IMR-90 (cell line): ENCODE results near the gene MAP2K2. TPM values are rescaled to one million over a fixed set of nuclear protein-coding genes. Genes with fewer than 3 reads are reported as not detected.
A peak's percentile ranks its signal among the peaks of the same experiment; 100 is the strongest.

Experiments used
- ATAC-seq: fragments of 200-7000 bp; cut with Tn5 transposase; 2 replicates; pipeline ENCODE4 v1.9.1; 2020; ENCODE audit warnings: low read depth, mild to moderate bottlenecking, moderate library complexity
- BruUV-seq: library from RNA; stranded (reverse); fragments of 400-500 nt; replicated peaks from 2 replicates; lab custom pipeline; 2021; lab: Mats Ljungman, UMichigan
- CTCF ChIA-PET: fragments of 300-600 bp; formaldehyde crosslinking; extraction: SDS; loops from one replicate; lab custom pipeline; 2021; ENCODE audit warnings: antibody characterized with exemption; lab: Yijun Ruan, JAX
- POLR2A ChIA-PET: fragments of 300-600 bp; sonication (Branson Sonifier 250); formaldehyde crosslinking; loops from one replicate; lab custom pipeline; 2022; ENCODE audit warnings: antibody characterized with exemption; ENCODE audit not compliant: unreplicated experiment; lab: Charles Lee
- DNase-seq: peaks from one replicate; pipeline ENCODE4 v3.0.0; 2013
- H2AFZ ChIP-seq: replicated peaks from 2 replicates; pipeline ENCODE3; 2013; ENCODE audit warnings: low read length, mild to moderate bottlenecking; ENCODE audit not compliant: poor library complexity
- H2AK5ac ChIP-seq: 2 replicates; pipeline ENCODE4 v1.6.1; 2013; ENCODE audit warnings: low read depth, low read length, inconsistent platforms
- H2AK9ac ChIP-seq: replicated peaks from 2 replicates; pipeline ENCODE3; 2013; ENCODE audit warnings: mild to moderate bottlenecking, low read depth, low read length, moderate library complexity; ENCODE audit not compliant: poor library complexity
- H2BK120ac ChIP-seq: 2 replicates; pipeline ENCODE4 v1.6.1; 2013; ENCODE audit warnings: low read depth, low read length, inconsistent platforms
- H2BK15ac ChIP-seq: 3 replicates; pipeline ENCODE4 v1.6.1; 2013; ENCODE audit warnings: low read depth, low read length, inconsistent platforms
- H2BK20ac ChIP-seq: 2 replicates; pipeline ENCODE4 v1.6.1; 2013; ENCODE audit warnings: low read depth, mild to moderate bottlenecking, inconsistent platforms, low read length, moderate library complexity
- H2BK5ac ChIP-seq: 2 replicates; pipeline ENCODE4 v1.6.1; 2013; ENCODE audit warnings: mild to moderate bottlenecking, low read depth, low read length, inconsistent platforms; ENCODE audit not compliant: poor library complexity, severe bottlenecking
- H3K14ac ChIP-seq: replicated peaks from 2 replicates; pipeline ENCODE4 v1.6.1; 2013; ENCODE audit warnings: low read depth, low read length, inconsistent platforms
- H3K18ac ChIP-seq: 2 replicates; pipeline ENCODE4 v1.6.1; 2013; ENCODE audit warnings: low read depth, low read length, control low read depth
- H3K23ac ChIP-seq: 2 replicates; pipeline ENCODE4 v1.6.1; 2013; ENCODE audit warnings: low read depth, low read length, inconsistent platforms
- H3K27ac ChIP-seq: 2 replicates; pipeline ENCODE4 v1.5.1; 2013; ENCODE audit warnings: mild to moderate bottlenecking, control low read depth, low read length; ENCODE audit not compliant: insufficient read depth
- H3K27me3 ChIP-seq: 2 replicates; pipeline ENCODE4 v1.6.1; 2013; ENCODE audit warnings: low read length; ENCODE audit not compliant: control insufficient read depth, insufficient read depth
- H3K36me3 ChIP-seq: 2 replicates; pipeline ENCODE4 v1.6.1; 2013; ENCODE audit warnings: low read length, mixed read lengths; ENCODE audit not compliant: control insufficient read depth, insufficient read depth
- H3K4ac ChIP-seq: 2 replicates; pipeline ENCODE4 v1.6.1; 2013; ENCODE audit warnings: low read depth, low read length, inconsistent platforms
- H3K4me1 ChIP-seq: 2 replicates; pipeline ENCODE4 v1.6.1; 2013; ENCODE audit warnings: low read length, mixed read lengths; ENCODE audit not compliant: control insufficient read depth, insufficient read depth
- H3K4me2 ChIP-seq: 2 replicates; pipeline ENCODE4 v1.6.1; 2013; ENCODE audit warnings: low read depth, mild to moderate bottlenecking, control low read depth, low read length, moderate library complexity
- H3K4me3 ChIP-seq: 2 replicates; pipeline ENCODE4 v1.5.1; 2013; ENCODE audit warnings: low read depth, mild to moderate bottlenecking, control low read depth, low read length, moderate library complexity; ENCODE audit not compliant: insufficient read depth
- H3K56ac ChIP-seq: 2 replicates; pipeline ENCODE4 v1.6.1; 2013; ENCODE audit warnings: low read length, inconsistent platforms; ENCODE audit not compliant: insufficient read depth; ENCODE audit errors: extremely low read depth
- H3K79me1 ChIP-seq, 2 experiments: 2 replicates each; pipeline ENCODE4 v1.6.1; 2013; ENCODE audit warnings: low read length in 2 of 2, inconsistent platforms in 1 of 2, low read depth in 1 of 2
- H3K9ac ChIP-seq: 2 replicates; pipeline ENCODE4 v1.6.1; 2013; ENCODE audit warnings: low read depth, low read length, control low read depth
- H3K9me1 ChIP-seq: 2 replicates; pipeline ENCODE4 v1.6.1; 2013; ENCODE audit warnings: low read length, inconsistent platforms; ENCODE audit not compliant: insufficient read depth
- H3K9me3 ChIP-seq: 2 replicates; pipeline ENCODE4 v1.6.1; 2013; ENCODE audit warnings: low read length; ENCODE audit not compliant: control insufficient read depth, insufficient read depth
- H4K20me1 ChIP-seq: 2 replicates; pipeline ENCODE4 v1.6.1; 2013; ENCODE audit warnings: low read length, inconsistent platforms; ENCODE audit not compliant: insufficient read depth
- H4K5ac ChIP-seq: 2 replicates; pipeline ENCODE4 v1.6.1; 2013; ENCODE audit warnings: mild to moderate bottlenecking, low read depth, low read length, control low read depth
- H4K8ac ChIP-seq, 2 experiments: 2 replicates each; pipeline ENCODE4 v1.6.1; 2013; ENCODE audit warnings: low read depth in 2 of 2, low read length in 2 of 2, control low read depth in 1 of 2, inconsistent platforms in 1 of 2
- H4K91ac ChIP-seq: 2 replicates; pipeline ENCODE4 v1.6.1; 2013; ENCODE audit warnings: low read depth, low read length, inconsistent platforms; ENCODE audit not compliant: insufficient read depth
- CHD1 ChIP-seq: IDR thresholded peaks from 2 replicates; pipeline ENCODE4 v1.6.1; 2012; ENCODE audit warnings: low read depth, low read length, improper control_type of control experiment
- MAZ ChIP-seq: IDR thresholded peaks from 2 replicates; pipeline ENCODE4 v1.6.1; 2012; ENCODE audit warnings: low read depth, mild to moderate bottlenecking, low read length, improper control_type of control experiment, moderate library complexity, borderline replicate concordance
- RFX5 ChIP-seq: IDR thresholded peaks from 2 replicates; pipeline ENCODE4 v1.8.0; 2012; ENCODE audit warnings: low read depth, mild to moderate bottlenecking, low read length, moderate library complexity
- WGBS, 2 experiments: methylation state at CpG; one replicate each; pipeline versions ENCODE4 v1.1.5 to v1.1.7; 2013; ENCODE audit warnings: missing lambda C conversion rate in 2 of 2; ENCODE audit not compliant: insufficient read length in 1 of 2; ENCODE audit errors: extremely low coverage in 2 of 2; 5-methylcytosine and 5-hydroxymethylcytosine counted together
- dilution Hi-C: fragments of 300-500 bp; cut with HindIII; formaldehyde crosslinking; loops from one replicate; pipeline ENCODE4 v1.14.3; 2018; ENCODE audit warnings: low sequenced_read_pairs; ENCODE audit not compliant: unreplicated experiment
- in situ Hi-C: fragments of 300-500 bp; cut with MboI; formaldehyde crosslinking; loops from 3 replicates; pipeline ENCODE4 v1.14.3; 2019; ENCODE audit warnings: low sequenced_read_pairs, inconsistent platforms, mixed read lengths
- intact Hi-C: fragments of 100-400 bp; cut with micrococcal nuclease; formaldehyde crosslinking; loops from 2 replicates; pipeline ENCODE4 v1.10.0; 2022
- polyA plus RNA-seq, 3 experiments: library from polyadenylated mRNA; depleted of rRNA; stranded (reverse); fragments of >200 nt; gene quantifications; 2 replicates each; pipeline ENCODE4 v1.2.3, GENCODE V29; 2012; ENCODE audit warnings: low replicate concordance in 1 of 3
- total RNA-seq: library from RNA; depleted of rRNA; stranded (reverse); fragments of >200 nt; gene quantifications from 2 replicates; pipeline ENCODE4 v1.2.3, GENCODE V29; 2012

The MAP2K2 gene
- total and polyA plus RNA-seq, 2 of the 4 experiments (the other 2 are of a cell fraction): 115 to 151 TPM

GRCh38 chr19:4067396-4068046, 56.4 kb downstream of the MAP2K2 start:
- no peak overlapping the region for H4K91ac ChIP-seq
- POLR2A ChIA-PET: interaction anchor here (0.5 to 0.6 kb wide), 2 partner anchors 82 to 350 kb away, joined by 4 to 5 read pairs; no protein-coding TSS in a partner anchor
- H3K27ac ChIP-seq: peak overlapping the region; percentile 38
- dilution Hi-C loops (no loop called here), intact Hi-C loops (loop anchor here (5.0 kb wide), 1 partner anchor 120 kb away; no protein-coding TSS in a partner anchor), in situ Hi-C loops (no loop called here)
- H3K27me3 ChIP-seq: no peaks in the 10 kb centered on the region
- peak overlapping the region; percentile 55 for H3K9ac ChIP-seq
- WGBS, 2 experiments: 3% methylated on average over 8 of the region's 58 CpGs; no CpG with 5 or more reads in 1 of the 2 experiments
- H3K79me1 ChIP-seq: peaks cover 3 to 11% of the 10 kb centered on the region in 2 experiments; a peak in 2 of 4 replicates
- H2BK20ac ChIP-seq: no peak overlapping the region
- peak overlapping the region; percentile 85 for H2AK9ac ChIP-seq
- peak overlapping the region; percentile 88 for H2AFZ ChIP-seq
- 0 out of 2 replicates have a peak overlapping the region, but pooled peaks have one; percentile 8 for H4K5ac ChIP-seq
- peak overlapping the region; percentile 42; the same call in 1 of the 2 replicates for H3K14ac ChIP-seq
- no peaks in the 10 kb centered on the region for H3K9me1 ChIP-seq
- TF ChIP-seq CHD1: no peak
- no peak for TF ChIP-seq MAZ
- TF ChIP-seq RFX5: no peak
- H2AK5ac ChIP-seq: peak overlapping the region; percentile 43; the same call in 1 of the 2 replicates
- peak overlapping the region; percentile 69 to 85; a peak in 3 of 4 replicates for H4K8ac ChIP-seq
- no peak overlapping the region for H2BK120ac ChIP-seq
- peaks cover 13% of the 10 kb centered on the region; the same call in 1 of the 2 replicates for H3K36me3 ChIP-seq
- peaks cover 24% of the 10 kb centered on the region for H4K20me1 ChIP-seq
- ATAC-seq (no peak), DNase-seq (no peak)
- H3K56ac ChIP-seq: peak overlapping the region; percentile 6; the same call in 1 of the 2 replicates
- H3K18ac ChIP-seq: no peak overlapping the region; the same call in 1 of the 2 replicates
- peak overlapping the region; percentile 38; the same call in 1 of the 2 replicates for H3K4ac ChIP-seq
- peak overlapping the region; percentile 56 for H3K4me3 ChIP-seq
- H2BK5ac ChIP-seq: peak overlapping the region; percentile 66
- peak overlapping the region; percentile 74 for H3K4me2 ChIP-seq
- BruUV-seq: no TSS peak
- H3K4me1 ChIP-seq: peaks cover 10% of the 10 kb centered on the region
- no peaks in the 10 kb centered on the region for H3K9me3 ChIP-seq
- no peak overlapping the region for H2BK15ac ChIP-seq
- CTCF ChIA-PET: no interaction called here
- H3K23ac ChIP-seq: peak overlapping the region; percentile 52; the same call in 1 of the 2 replicates
